Measurements from ENCODE around the gene RPS6KB2.
"Not testable (repeated sequence)": the region's sequence is repeated elsewhere in the genome, so short reads cannot be mapped to it uniquely, and the experiment has no call there.

- TF ChIP-seq CTCF, POLR2A (IDR thresholded peaks at IDR 0.05): not testable (repeated sequence)
These were observed 48.4 kb downstream of the RPS6KB2 start for GRCh38 chr11:67476692-67477091.

All from uterus (tissue), 2 donors.